Ascending aorta (tissue), 2 donors: ENCODE results near the gene S100A10. TPM values are rescaled to one million over a fixed set of nuclear protein-coding genes. Genes with fewer than 3 reads are reported as not detected.

Experiments used
- DNase-seq, 2 donors: peaks; one replicate each; pipeline ENCODE4 v3.0.0-alpha.2; 2019; ENCODE audit warnings: low spot score in 2 of 2
- H3K27ac ChIP-seq, 2 donors: fragments of 200-600 bp; sonication (generic); one replicate each; pipeline ENCODE4 v1.5.1; 2016 to 2017; ENCODE audit warnings: mild to moderate bottlenecking in 1 of 2
- H3K27me3 ChIP-seq: fragments of 200-600 bp; sonication (generic); one replicate; pipeline ENCODE4 v1.5.1; 2017
- H3K36me3 ChIP-seq, 2 donors: fragments of 200-600 bp; sonication (generic); one replicate each; pipeline ENCODE4 v1.5.1; 2016
- H3K4me1 ChIP-seq, 2 donors: fragments of 200-600 bp; sonication (generic); one replicate each; pipeline ENCODE4 v1.5.1; 2016 to 2017; ENCODE audit warnings: mild to moderate bottlenecking in 1 of 2
- H3K4me3 ChIP-seq, 2 donors: fragments of 200-600 bp; sonication (generic); one replicate each; pipeline ENCODE4 v1.5.1; 2016 to 2017; ENCODE audit warnings: mild to moderate bottlenecking in 1 of 2
- H3K9me3 ChIP-seq, 2 donors: fragments of 200-600 bp; sonication (generic); one replicate each; pipeline ENCODE4 v1.5.1; 2016
- intact Hi-C: fragments of 100-400 bp; cut with DNase I; formaldehyde crosslinking; loops from one replicate; pipeline ENCODE4 v1.15.1; 2023
- total RNA-seq: library from RNA; depleted of rRNA; stranded (reverse); fragments of >200 nt; gene quantifications from one replicate; pipeline ENCODE4 v1.1.0, GENCODE V29; 2016
- TF ChIP-seq, protein P1 (sequence below), 3 experiments: fragments of 200-600 bp in 2 of 3; fragments of 450-650 bp in 1 of 3; sonication (generic) in 2 of 3; IDR thresholded peaks; one replicate each; pipeline ENCODE4 v1.5.1; 2016 to 2019; ENCODE audit warnings: antibody characterized with exemption in 3 of 3, mild to moderate bottlenecking in 1 of 3, moderate library complexity in 1 of 3

The S100A10 gene
- total RNA-seq, 1 donor from 2014 or later, result 25.8 TPM

DNA sequence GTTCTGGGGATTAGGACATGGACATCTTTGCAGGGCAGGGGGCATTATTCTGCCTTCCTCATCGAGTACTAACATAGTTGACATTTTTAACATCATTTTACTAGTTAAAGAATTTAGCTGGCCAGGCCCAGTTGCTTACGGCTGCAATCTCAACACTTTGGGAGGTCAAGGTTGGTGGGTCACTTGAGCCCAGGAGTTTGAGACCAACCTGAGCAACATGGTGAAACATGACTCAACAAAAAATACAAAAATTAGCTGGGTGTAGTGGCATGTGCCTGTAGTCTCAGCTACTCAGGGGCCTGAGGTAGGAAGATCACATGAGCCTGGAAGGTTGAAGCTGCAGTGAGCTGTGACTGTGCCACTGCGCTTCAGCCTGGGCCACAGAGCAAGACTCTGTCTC is 54.5 kb downstream of the S100A10 start:
- Histone ChIP-seq H3K4me1 (peaks cover 0 to 13% of the 10 kb centered on the region in 2 donors), H3K36me3 (no peaks in the 10 kb centered on the region), H3K27ac (no peak overlapping the region), H3K27me3 (no peaks in the 10 kb centered on the region), H3K4me3 (no peak overlapping the region), H3K9me3 (no peaks in the 10 kb centered on the region)
- DNase-seq, result no peak
- intact Hi-C loops, result no loop called here
- TF ChIP-seq, protein P1, sequence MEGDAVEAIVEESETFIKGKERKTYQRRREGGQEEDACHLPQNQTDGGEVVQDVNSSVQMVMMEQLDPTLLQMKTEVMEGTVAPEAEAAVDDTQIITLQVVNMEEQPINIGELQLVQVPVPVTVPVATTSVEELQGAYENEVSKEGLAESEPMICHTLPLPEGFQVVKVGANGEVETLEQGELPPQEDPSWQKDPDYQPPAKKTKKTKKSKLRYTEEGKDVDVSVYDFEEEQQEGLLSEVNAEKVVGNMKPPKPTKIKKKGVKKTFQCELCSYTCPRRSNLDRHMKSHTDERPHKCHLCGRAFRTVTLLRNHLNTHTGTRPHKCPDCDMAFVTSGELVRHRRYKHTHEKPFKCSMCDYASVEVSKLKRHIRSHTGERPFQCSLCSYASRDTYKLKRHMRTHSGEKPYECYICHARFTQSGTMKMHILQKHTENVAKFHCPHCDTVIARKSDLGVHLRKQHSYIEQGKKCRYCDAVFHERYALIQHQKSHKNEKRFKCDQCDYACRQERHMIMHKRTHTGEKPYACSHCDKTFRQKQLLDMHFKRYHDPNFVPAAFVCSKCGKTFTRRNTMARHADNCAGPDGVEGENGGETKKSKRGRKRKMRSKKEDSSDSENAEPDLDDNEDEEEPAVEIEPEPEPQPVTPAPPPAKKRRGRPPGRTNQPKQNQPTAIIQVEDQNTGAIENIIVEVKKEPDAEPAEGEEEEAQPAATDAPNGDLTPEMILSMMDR (IDR thresholded peaks at IDR 0.05), result no peak

DNA sequence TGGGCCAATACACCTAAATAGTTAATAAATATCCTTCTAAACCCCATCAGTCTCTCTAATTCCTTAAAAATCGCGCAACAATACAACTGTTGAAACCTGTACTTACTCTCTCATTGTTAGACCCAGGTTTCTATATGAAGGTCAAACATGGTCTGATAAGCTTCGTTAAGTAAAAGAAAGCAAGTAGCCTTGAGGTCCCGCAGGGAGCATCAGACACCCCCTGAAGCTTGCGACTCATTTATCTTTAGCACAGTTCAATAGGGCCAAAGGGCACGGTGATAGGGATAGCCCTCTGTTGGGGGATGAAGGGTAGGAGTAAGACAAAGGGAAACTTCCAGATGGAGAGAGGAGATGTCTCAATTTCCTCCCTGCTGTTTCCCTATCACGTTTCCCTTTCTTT is 57.0 kb downstream of the S100A10 start:
- intact Hi-C loops, result no loop called here
- TF ChIP-seq, protein P1 (IDR thresholded peaks at IDR 0.05), result no peak

DNA sequence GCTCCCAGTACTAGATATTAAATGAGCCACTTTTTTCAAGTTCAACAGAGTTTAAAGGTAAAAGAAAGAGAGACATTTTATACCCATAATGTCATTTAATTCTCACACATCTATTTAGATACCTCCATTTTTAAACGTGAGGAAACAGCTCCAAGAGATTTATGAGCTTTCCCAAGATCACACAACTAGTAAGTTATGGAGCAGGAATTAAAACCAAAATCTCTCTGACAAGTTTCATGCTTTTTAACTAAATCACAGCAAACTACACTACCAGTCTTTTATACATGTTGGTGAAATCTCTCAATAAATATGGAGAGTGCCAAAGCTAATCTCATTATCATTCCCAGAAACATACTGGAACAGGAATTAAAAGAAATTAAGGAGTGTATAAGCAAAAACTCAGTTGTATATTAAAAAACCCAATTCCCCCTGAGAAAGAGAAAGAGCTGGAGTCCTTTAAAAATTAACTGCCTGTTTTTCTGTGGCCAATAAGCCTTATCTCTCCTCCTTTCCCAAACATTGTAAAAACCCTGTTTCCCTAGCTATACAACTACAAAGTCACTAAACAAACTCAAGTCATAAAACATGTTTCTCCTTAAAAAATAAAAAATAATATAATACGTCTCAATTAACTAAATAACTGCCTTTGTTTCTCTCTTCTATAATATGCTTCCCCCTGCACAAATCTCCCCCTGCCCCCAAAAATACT is 57.6 kb downstream of the S100A10 start:
- H3K4me3 ChIP-seq, result no peak overlapping the region
- H3K27ac ChIP-seq, result no peak overlapping the region
- intact Hi-C loops, result loop anchor here (2.0 kb wide), 1 partner anchor 33 kb away; no protein-coding TSS in a partner anchor
- DNase-seq, result no peak
- H3K9me3 ChIP-seq, result no peaks in the 10 kb centered on the region
- H3K36me3 ChIP-seq, result no peaks in the 10 kb centered on the region
- H3K4me1 ChIP-seq, result peaks cover 0 to 4% of the 10 kb centered on the region in 2 donors
- no peaks in the 10 kb centered on the region for H3K27me3 ChIP-seq
- TF ChIP-seq, protein P1 (IDR thresholded peaks at IDR 0.05), result no peak

More for the DNA sequence above, 57.0 kb downstream of the S100A10 start:
- H3K4me3 ChIP-seq, result no peak overlapping the region
- H3K27me3 ChIP-seq, result no peaks in the 10 kb centered on the region
- no peaks in the 10 kb centered on the region for H3K36me3 ChIP-seq
- peaks cover 0 to 7% of the 10 kb centered on the region in 2 donors for H3K4me1 ChIP-seq
- H3K9me3 ChIP-seq, result no peaks in the 10 kb centered on the region
- H3K27ac ChIP-seq, result no peak overlapping the region
- DNase-seq, result no peak

DNA sequence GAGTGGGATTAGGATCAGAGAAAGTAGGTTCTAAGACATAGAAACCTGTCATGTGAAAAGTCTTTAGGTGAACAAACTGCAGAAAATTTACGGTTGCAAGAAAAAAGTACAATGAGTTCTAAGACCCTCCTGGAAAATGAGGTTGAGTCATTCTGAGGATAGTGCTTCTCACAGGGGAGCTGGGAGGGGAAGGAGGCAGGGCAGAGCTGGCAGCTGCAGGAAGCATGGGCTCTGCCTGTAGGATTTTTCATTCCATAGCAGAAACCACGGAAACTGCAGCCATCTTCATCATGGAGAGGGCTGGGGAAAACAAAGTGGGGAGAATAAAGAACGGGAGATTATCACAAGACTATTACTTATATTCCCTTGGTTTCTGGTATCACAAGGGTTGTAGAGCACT is 58.5 kb downstream of the S100A10 start:
- intact Hi-C loops, result loop anchor here (2.0 kb wide), 1 partner anchor 34 kb away; no protein-coding TSS in a partner anchor
- TF ChIP-seq, protein P1 (IDR thresholded peaks at IDR 0.05), result no peak
- H3K36me3 ChIP-seq, result no peaks in the 10 kb centered on the region
- no peaks in the 10 kb centered on the region for H3K9me3 ChIP-seq
- no peaks in the 10 kb centered on the region for H3K4me1 ChIP-seq
- no peak for DNase-seq
- no peak overlapping the region for H3K4me3 ChIP-seq
- H3K27me3 ChIP-seq, result no peaks in the 10 kb centered on the region
- no peak overlapping the region for H3K27ac ChIP-seq

DNA sequence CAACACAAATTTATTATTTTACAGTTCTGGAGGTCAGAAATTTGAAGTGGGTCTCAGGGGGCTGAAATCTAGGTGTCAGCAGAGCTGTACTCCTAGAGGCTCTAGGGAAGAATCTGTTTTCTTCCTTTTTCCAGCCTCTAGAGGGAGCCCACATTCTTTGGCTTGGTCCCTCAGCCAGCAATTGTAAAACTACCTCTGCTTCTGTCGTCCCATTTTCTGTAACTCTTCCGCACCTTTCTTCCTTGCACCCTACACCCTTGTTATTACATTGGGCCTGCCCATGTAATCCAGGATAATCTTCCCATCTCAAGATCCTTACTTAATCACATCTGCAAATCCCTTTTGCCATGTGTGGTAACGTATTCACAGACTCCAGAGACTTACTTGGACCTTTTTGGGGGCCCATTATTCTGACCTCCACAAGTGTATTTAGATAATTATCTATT is 59.6 kb downstream of the S100A10 start:
- intact Hi-C loops, result loop anchor here (1.0 to 2.0 kb wide), 3 partner anchors 35 to 67 kb away; no protein-coding TSS in a partner anchor
- no peaks in the 10 kb centered on the region for H3K36me3 ChIP-seq
- TF ChIP-seq, protein P1 (IDR thresholded peaks at IDR 0.05), result peak; percentile 71 to 87 (median 78)
- DNase-seq, result no peak
- H3K4me1 ChIP-seq, result no peaks in the 10 kb centered on the region
- H3K27ac ChIP-seq, result no peak overlapping the region
- no peaks in the 10 kb centered on the region for H3K9me3 ChIP-seq
- no peak overlapping the region for H3K4me3 ChIP-seq
- H3K27me3 ChIP-seq, result no peaks in the 10 kb centered on the region

Other genes starting within 250 kb of the S100A10 start
- 64.8 TPM for gene MRPL9, start 230.4 kb downstream of the S100A10 start, total RNA-seq
- 1.5 TPM for gene TDRKH, start 203.4 kb downstream of the S100A10 start, total RNA-seq
- not detected for gene LINGO4, start 188.4 kb downstream of the S100A10 start, total RNA-seq
- gene RORC, start 162.1 kb downstream of the S100A10 start, total RNA-seq, result not detected
- gene C2CD4D, start 154.0 kb downstream of the S100A10 start, total RNA-seq, result not detected
- gene THEM5, start 140.1 kb downstream of the S100A10 start, total RNA-seq, result not detected
- gene THEM4, start 84.3 kb downstream of the S100A10 start, total RNA-seq, result 7.7 TPM
- gene S100A11, start 43.1 kb upstream of the S100A10 start, total RNA-seq, result 442 TPM
- not detected for gene TCHHL1, start 95.2 kb upstream of the S100A10 start, total RNA-seq
- not detected for gene TCHH, start 121.6 kb upstream of the S100A10 start, total RNA-seq
- not detected for gene RPTN, start 165.4 kb upstream of the S100A10 start, total RNA-seq
- gene HRNR, start 230.3 kb upstream of the S100A10 start, total RNA-seq, result not detected